HEK293T (cell line): Measurements from ENCODE around the gene ATAT1.

ENCODE experiments used
- BHLHE40 ChIP-seq: fragments of 450-650 bp; IDR thresholded peaks from 2 replicates; pipeline ENCODE4 v1.6.1; 2016; ENCODE audit warnings: mild to moderate bottlenecking, moderate library complexity, borderline replicate concordance
- CTBP1 ChIP-seq: fragments of 450-650 bp; IDR thresholded peaks from 2 replicates; pipeline ENCODE4 v1.6.1; 2016; ENCODE audit warnings: borderline replicate concordance
- ELF4 ChIP-seq: fragments of 450-650 bp; IDR thresholded peaks from 2 replicates; pipeline ENCODE4 v1.6.1; 2017; ENCODE audit warnings: antibody characterized with exemption
- FOXA1 ChIP-seq: fragments of 450-650 bp; IDR thresholded peaks from 2 replicates; pipeline ENCODE4 v1.6.1; 2016; ENCODE audit warnings: mild to moderate bottlenecking
- FOXK2 ChIP-seq: fragments of 450-650 bp; IDR thresholded peaks from 2 replicates; pipeline ENCODE4 v1.6.1; 2016; ENCODE audit warnings: mild to moderate bottlenecking
- HDGF ChIP-seq: fragments of 450-650 bp; IDR thresholded peaks from 2 replicates; pipeline ENCODE4 v1.6.1; 2017; ENCODE audit warnings: antibody characterized with exemption, borderline replicate concordance
- L3MBTL2 ChIP-seq: fragments of 450-650 bp; conservative IDR thresholded peaks from 2 replicates; pipeline ENCODE4 v1.6.1; 2016; ENCODE audit warnings: mild to moderate bottlenecking
- SP1 ChIP-seq: fragments of 450-650 bp; IDR thresholded peaks from 2 replicates; pipeline ENCODE4 v1.6.1; 2017
- SUZ12 ChIP-seq: fragments of 450-650 bp; IDR thresholded peaks from 2 replicates; pipeline ENCODE4 v1.6.1; 2016; ENCODE audit warnings: mild to moderate bottlenecking
- TARDBP ChIP-seq: fragments of 450-650 bp; IDR thresholded peaks from 2 replicates; pipeline ENCODE4 v1.6.1; 2016
- ZNF384 ChIP-seq: fragments of 450-650 bp; IDR thresholded peaks from 2 replicates; pipeline ENCODE4 v1.6.1; 2016

DNA sequence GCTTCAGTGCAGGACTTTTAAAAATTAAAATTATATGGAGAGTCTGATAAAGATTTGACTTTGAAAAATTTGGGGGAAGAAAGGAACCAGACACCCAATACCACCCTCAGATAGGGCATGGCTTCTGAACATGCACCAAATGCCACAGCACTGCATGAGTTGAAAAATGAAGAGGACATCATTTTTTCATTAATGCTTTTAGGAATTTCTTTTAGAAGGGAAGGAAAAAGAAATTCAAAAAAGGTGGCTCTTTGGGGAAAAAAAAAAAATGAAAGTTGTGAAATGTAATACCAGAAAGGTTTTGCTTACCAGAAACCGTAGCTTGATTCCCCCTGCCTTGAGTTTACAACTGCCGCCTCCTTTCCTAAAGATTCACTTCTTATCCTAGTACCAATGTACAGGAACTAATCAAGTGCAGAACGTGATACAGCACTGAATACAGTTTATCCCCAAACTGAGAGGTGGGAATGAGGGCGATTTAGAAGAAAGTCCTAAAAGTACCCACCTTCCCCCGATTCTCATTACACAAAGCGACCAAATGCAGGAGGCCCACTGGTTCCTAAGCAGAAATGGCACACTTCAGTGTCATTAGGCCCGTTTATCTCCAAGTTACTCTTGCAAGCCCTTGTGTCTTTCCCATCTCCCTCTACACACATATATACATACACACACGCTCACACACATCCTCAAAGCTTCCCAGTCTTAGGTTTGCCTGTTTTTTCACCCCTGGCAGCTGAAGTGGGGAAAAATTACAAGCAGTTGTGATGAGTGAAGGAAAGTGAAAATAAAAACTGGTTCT, 12.4 kb upstream of the ATAT1 start:
- TF ChIP-seq ZNF384 (no peak), BHLHE40 (no peak), TARDBP (no peak), SUZ12 (no peak), SP1 (no peak), CTBP1 (no peak), ELF4 (0 out of 2 replicates have a peak, but pooled peaks have one; percentile 3), FOXA1 (no peak), FOXK2 (no peak), L3MBTL2 (no peak), HDGF (no peak)
